VCaP (cell line): ENCODE data around the gene CSPG5.

Experiments
- H3K27ac ChIP-seq: fragments of 450-650 bp; 2 replicates; pipeline ENCODE4 v1.5.1; 2017
- CTCF ChIP-seq: fragments of 450-650 bp; conservative IDR thresholded peaks from 2 replicates; pipeline ENCODE4 v1.5.1; 2017; ENCODE audit warnings: mild to moderate bottlenecking, moderate library complexity

Gene CSPG5

DNA sequence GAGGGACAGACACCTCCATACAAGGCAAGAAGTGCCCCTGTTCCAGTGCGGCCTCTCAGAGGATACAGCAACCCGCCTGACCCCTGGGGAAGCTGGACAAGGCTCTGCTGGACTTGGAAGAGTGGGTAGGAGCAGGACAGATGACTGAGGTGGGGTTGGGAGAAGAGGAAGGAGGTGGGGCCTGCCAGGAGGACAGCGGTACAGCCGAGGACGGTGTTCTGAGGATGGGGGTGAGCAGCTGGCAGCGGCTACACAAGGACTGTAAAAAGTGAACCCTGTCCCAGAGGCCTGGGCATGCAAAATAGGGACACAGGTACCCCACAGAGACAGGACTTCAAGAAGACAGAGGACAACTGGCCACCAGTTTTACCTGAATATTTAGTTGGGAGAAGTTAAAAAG is 41.7 kb downstream of the CSPG5 start:
- no peak for TF ChIP-seq CTCF
- no peak overlapping the region for H3K27ac ChIP-seq

GRCh38 chr3:47536221-47536891 is 42.3 kb downstream of the CSPG5 start:
- no peak overlapping the region for H3K27ac ChIP-seq
- no peak for TF ChIP-seq CTCF

DNA sequence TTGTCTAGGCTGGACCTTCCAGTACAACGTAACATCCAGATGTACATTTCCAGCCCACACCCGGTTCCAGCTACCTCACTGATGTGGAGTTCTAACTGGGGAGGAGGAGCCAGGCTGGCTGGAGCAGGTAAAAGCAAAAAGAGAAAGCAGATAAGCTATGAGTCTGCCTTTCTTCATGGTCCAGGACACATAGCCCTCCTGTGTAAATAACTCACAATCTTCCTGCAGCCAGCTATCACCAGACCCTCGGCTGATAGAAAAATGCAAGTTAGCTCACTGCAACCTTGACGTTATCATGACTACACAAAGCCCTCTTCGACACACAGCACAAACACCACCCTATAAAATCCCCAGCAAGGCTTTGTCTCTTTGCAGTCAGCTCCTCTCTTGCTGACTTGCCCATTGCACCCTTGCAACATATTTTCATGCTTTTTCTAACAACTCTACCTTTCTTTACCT is 44.6 kb downstream of the CSPG5 start:
- TF ChIP-seq CTCF = no peak
- H3K27ac ChIP-seq = no peak overlapping the region

GRCh38 chr3:47533481-47533880 is 45.2 kb downstream of the CSPG5 start:
- no peak overlapping the region for H3K27ac ChIP-seq
- no peak for TF ChIP-seq CTCF

GRCh38 chr3:47527952-47528725 is 50.5 kb downstream of the CSPG5 start:
- no peak for TF ChIP-seq CTCF
- H3K27ac ChIP-seq = no peak overlapping the region

- no peak overlapping the region for H3K27ac ChIP-seq
- no peak for TF ChIP-seq CTCF
Observed at GRCh38 chr3:47525617-47526016, 53.0 kb downstream of the CSPG5 start.

- no peak overlapping the region for H3K27ac ChIP-seq
- no peak for TF ChIP-seq CTCF
Observed at GRCh38 chr3:47523310-47524073, 55.2 kb downstream of the CSPG5 start.
